H1 (cell line): ENCODE data around the gene SLC39A9. TPM values are rescaled to one million over a fixed set of nuclear protein-coding genes. Genes with fewer than 3 reads are reported as not detected.

ENCODE experiments used
- CTCF ChIA-PET: fragments of 300-600 bp; sonication (Branson Sonifier 250); formaldehyde crosslinking; loops from one replicate; lab custom pipeline; 2021; ENCODE audit not compliant: partially characterized antibody; lab: Charles Lee
- POLR2A ChIA-PET: fragments of 300-600 bp; sonication (Branson Sonifier 250); formaldehyde crosslinking; loops from one replicate; lab custom pipeline; 2021; ENCODE audit warnings: inconsistent platforms; ENCODE audit not compliant: partially characterized antibody; lab: Charles Lee
- DNase-seq, 2 experiments: peaks; one replicate each; pipeline versions ENCODE4 v3.0.0 to v3.0.0-alpha.2; 2010 to 2022; ENCODE audit warnings: low spot score in 2 of 2, low read depth in 1 of 2, mixed read lengths in 1 of 2
- FAIRE-seq: peaks from 2 replicates; lab custom pipeline; 2011; peaks lifted over from hg19 to GRCh38; lab: Jason Lieb, UNC
- H2AFZ ChIP-seq: 2 replicates; pipeline ENCODE4 v1.8.1; 2012; ENCODE audit warnings: low read length, inconsistent platforms
- H2AK5ac ChIP-seq: 2 replicates; pipeline ENCODE4 v1.6.1; 2013; ENCODE audit warnings: low read depth, low read length
- H2BK120ac ChIP-seq: replicated peaks from 2 replicates; pipeline ENCODE3; 2013; ENCODE audit warnings: low read depth, low read length, inconsistent platforms
- H2BK12ac ChIP-seq: 2 replicates; pipeline ENCODE4 v1.6.1; 2013; ENCODE audit warnings: low read depth, low read length
- H2BK15ac ChIP-seq: 2 replicates; pipeline ENCODE4 v1.6.1; 2013; ENCODE audit warnings: low read length
- H2BK20ac ChIP-seq: 2 replicates; pipeline ENCODE4 v1.6.1; 2013; ENCODE audit warnings: low read length
- H2BK5ac ChIP-seq: 2 replicates; pipeline ENCODE4 v1.6.1; 2013; ENCODE audit warnings: low read depth, low read length
- H3K14ac ChIP-seq: 2 replicates; pipeline ENCODE4 v1.6.1; 2013; ENCODE audit warnings: inconsistent platforms; ENCODE audit not compliant: insufficient read length
- H3K18ac ChIP-seq: 2 replicates; pipeline ENCODE4 v1.6.1; 2013; ENCODE audit warnings: low read length; ENCODE audit errors: extremely low read depth
- H3K23ac ChIP-seq: 2 replicates; pipeline ENCODE4 v1.6.1; 2013; ENCODE audit warnings: inconsistent platforms; ENCODE audit not compliant: insufficient read length
- H3K23me2 ChIP-seq: 2 replicates; pipeline ENCODE4 v1.6.1; 2013; ENCODE audit warnings: low read depth, low read length
- H3K27ac ChIP-seq: 2 replicates; pipeline ENCODE4 v1.6.1; 2011; ENCODE audit warnings: low read depth, low read length, inconsistent platforms
- H3K27me3 ChIP-seq, 4 experiments: replicated peaks in 1 of 4; 1 replicate in 1 of 4; 2 replicates in 3 of 4; pipeline versions ENCODE4 v1.6.1 to v1.8.1; 2011 to 2013; ENCODE audit warnings: low read length in 3 of 4, mild to moderate bottlenecking in 3 of 4, inconsistent platforms in 2 of 4, mixed read lengths in 2 of 4, moderate library complexity in 1 of 4; ENCODE audit not compliant: control insufficient read depth in 3 of 4, insufficient read depth in 3 of 4; ENCODE audit errors: extremely low read depth in 1 of 4
- H3K36me3 ChIP-seq, 4 experiments: 2 replicates each; pipeline versions ENCODE4 v1.6.1 to v1.8.1; 2011 to 2013; ENCODE audit warnings: mild to moderate bottlenecking in 4 of 4, low read length in 3 of 4, moderate library complexity in 2 of 4, control low read depth in 1 of 4, inconsistent platforms in 1 of 4; ENCODE audit not compliant: insufficient read depth in 4 of 4, control insufficient read depth in 2 of 4
- H3K4ac ChIP-seq: replicated peaks from 2 replicates; pipeline ENCODE3; 2013; ENCODE audit warnings: low read length, low read depth, mixed read lengths, inconsistent platforms; ENCODE audit not compliant: insufficient read length
- H3K4me1 ChIP-seq, 4 experiments: replicated peaks in 1 of 4; 1 replicate in 1 of 4; 2 replicates in 3 of 4; pipeline versions ENCODE4 v1.6.1 to v1.8.1; 2011 to 2013; ENCODE audit warnings: low read length in 3 of 4, inconsistent platforms in 2 of 4, mixed read lengths in 1 of 4; ENCODE audit not compliant: insufficient read depth in 4 of 4, control insufficient read depth in 3 of 4
- H3K4me2 ChIP-seq, 2 experiments: 2 replicates each; pipeline versions ENCODE4 v1.6.1 to v1.8.1; 2011 to 2013; ENCODE audit warnings: low read depth in 2 of 2, low read length in 2 of 2, control low read depth in 1 of 2, inconsistent platforms in 1 of 2, mild to moderate bottlenecking in 1 of 2; ENCODE audit not compliant: insufficient read depth in 1 of 2
- H3K4me3 ChIP-seq, 4 experiments: fragments of 200-600, 300-600 bp in 1 of 4; sonication (generic), shearing (Covaris generic), sonication (Bioruptor Twin) in 1 of 4; 2 replicates each; pipeline versions ENCODE4 v1.5.1 to v1.8.1; 2011 to 2016; ENCODE audit warnings: low read length in 4 of 4, low read depth in 3 of 4, control low read depth in 2 of 4, inconsistent platforms in 2 of 4, mild to moderate bottlenecking in 2 of 4, mixed read lengths in 1 of 4, moderate library complexity in 1 of 4; ENCODE audit not compliant: insufficient read depth in 2 of 4; ENCODE audit errors: extremely low read depth in 1 of 4
- H3K56ac ChIP-seq: replicated peaks from 2 replicates; pipeline ENCODE3; 2013; ENCODE audit warnings: low read depth, mild to moderate bottlenecking, mixed read lengths, low read length, inconsistent platforms; ENCODE audit not compliant: insufficient read length
- H3K79me1 ChIP-seq: 2 replicates; pipeline ENCODE4 v1.6.1; 2013; ENCODE audit warnings: low read depth, low read length, control low read depth
- H3K79me2 ChIP-seq, 2 experiments: 2 replicates each; pipeline versions ENCODE4 v1.6.1 to v1.8.1; 2012 to 2013; ENCODE audit warnings: low read length in 2 of 2, mild to moderate bottlenecking in 2 of 2, inconsistent platforms in 1 of 2; ENCODE audit not compliant: insufficient read depth in 2 of 2, control insufficient read depth in 1 of 2
- H3K9ac ChIP-seq, 4 experiments: replicated peaks in 1 of 4; 1 replicate in 1 of 4; 2 replicates in 3 of 4; pipeline versions ENCODE4 v1.6.1 to v1.8.1; 2011 to 2013; ENCODE audit warnings: low read depth in 3 of 4, low read length in 3 of 4, control low read depth in 2 of 4, mild to moderate bottlenecking in 2 of 4, moderate library complexity in 2 of 4, inconsistent platforms in 1 of 4; ENCODE audit errors: extremely low read depth in 1 of 4
- H3K9me3 ChIP-seq, 2 experiments: 2 replicates each; pipeline versions ENCODE4 v1.6.1 to v1.8.1; 2012 to 2013; ENCODE audit warnings: mild to moderate bottlenecking in 2 of 2, moderate library complexity in 2 of 2, control low read depth in 1 of 2, inconsistent platforms in 1 of 2, low read depth in 1 of 2, low read length in 1 of 2, mixed read lengths in 1 of 2; ENCODE audit not compliant: insufficient read depth in 2 of 2
- H4K20me1 ChIP-seq, 2 experiments: replicated peaks in 1 of 2; 2 replicates each; pipeline versions ENCODE3 to v1.8.1; 2011 to 2013; ENCODE audit warnings: inconsistent platforms in 2 of 2, low read length in 2 of 2, mild to moderate bottlenecking in 1 of 2; ENCODE audit not compliant: insufficient read depth in 2 of 2, control insufficient read depth in 1 of 2
- H4K5ac ChIP-seq: 2 replicates; pipeline ENCODE4 v1.6.1; 2013; ENCODE audit warnings: low read length, low read depth, mixed read lengths, inconsistent platforms; ENCODE audit not compliant: insufficient read length
- H4K8ac ChIP-seq: 2 replicates; pipeline ENCODE4 v1.8.0; 2013; ENCODE audit warnings: mild to moderate bottlenecking, moderate library complexity, low read length, inconsistent platforms; ENCODE audit not compliant: insufficient read depth; ENCODE audit errors: extremely low read depth
- H4K91ac ChIP-seq: replicated peaks from 2 replicates; pipeline ENCODE3; 2013; ENCODE audit warnings: low read length, mixed read lengths, inconsistent platforms; ENCODE audit not compliant: insufficient read length
- BACH1 ChIP-seq: IDR thresholded peaks from 2 replicates; pipeline ENCODE4 v1.6.1; 2012; ENCODE audit warnings: low read length, improper control_type of control experiment
- CTBP2 ChIP-seq: IDR thresholded peaks from 2 replicates; pipeline ENCODE4 v1.7.0; 2011; ENCODE audit warnings: borderline replicate concordance, mild to moderate bottlenecking, moderate library complexity, mixed read lengths, low read length; ENCODE audit not compliant: insufficient read depth, insufficient read length
- KDM5A ChIP-seq: fragments of 200-600 bp; IDR thresholded peaks from 2 replicates; pipeline ENCODE4 v1.7.1; 2012; ENCODE audit warnings: mild to moderate bottlenecking, low read length, inconsistent platforms, mixed read lengths
- PHF8 ChIP-seq: fragments of 200-600 bp; sonication (generic); conservative IDR thresholded peaks from 2 replicates; pipeline ENCODE4 v1.7.1; 2012; ENCODE audit warnings: low read depth, mild to moderate bottlenecking, inconsistent platforms, low read length, moderate library complexity
- RBBP5 ChIP-seq: IDR thresholded peaks from 2 replicates; pipeline ENCODE4 v1.7.1; 2012; ENCODE audit warnings: low read depth, mild to moderate bottlenecking, inconsistent platforms, low read length, moderate library complexity, borderline replicate concordance
- RXRA ChIP-seq: IDR thresholded peaks from 2 replicates; pipeline ENCODE4 v1.6.1; 2011; ENCODE audit warnings: low read depth, mild to moderate bottlenecking, low read length, moderate library complexity; ENCODE audit not compliant: insufficient read depth
- SIX5 ChIP-seq: IDR thresholded peaks from 2 replicates; pipeline ENCODE4 v1.6.1; 2011; ENCODE audit warnings: mild to moderate bottlenecking, low read depth, low read length
- ZNF274 ChIP-seq: IDR thresholded peaks from 2 replicates; pipeline ENCODE4 v1.7.0; 2012; ENCODE audit warnings: low read length, borderline replicate concordance; ENCODE audit errors: extremely low read depth
- WGBS, 2 experiments: shearing (Covaris generic) in 1 of 2; methylation state at CpG; one replicate each; pipeline versions ENCODE4 v1.1.6 to v1.1.7; 2013 to 2015; ENCODE audit warnings: low lambda C conversion rate in 2 of 2, mixed read lengths in 2 of 2, inconsistent platforms in 1 of 2, low coverage in 1 of 2, missing lambda C conversion rate in 1 of 2; ENCODE audit not compliant: insufficient replicate concordance in 2 of 2, insufficient coverage in 1 of 2, insufficient read length in 1 of 2; ENCODE audit errors: extremely low coverage in 1 of 2, missing lambda C conversion rate in 1 of 2; 5-methylcytosine and 5-hydroxymethylcytosine counted together
- polyA plus RNA-seq, 7 experiments: library from polyadenylated mRNA; depleted of rRNA in 3 of 7; stranded (reverse) in 5 of 7; unstranded in 2 of 7; fragments of >200 nt in 5 of 7; fragments of 200-250 nt in 2 of 7; gene quantifications; 1 replicate in 5 of 7; 2 replicates in 1 of 7; 4 replicates in 1 of 7; pipeline versions ENCODE4 v1.2.1 to v1.2.3, GENCODE V29; 2011 to 2013; ENCODE audit warnings: missing spikeins in 2 of 7, mixed read lengths in 2 of 7
- total RNA-seq: library from RNA; stranded (reverse); fragmentation: NEBNext Ultra II Directional; extraction: Animal tissue kit (Norgen Biotek cat#: 25700); gene quantifications from 2 replicates; pipeline ENCODE4 v1.2.1, GENCODE V29; 2021

The SLC39A9 gene
- total and polyA plus RNA-seq, 2 of the 8 experiments (the other 6 are each of a cell fraction or from before 2014, with no cell fraction given): 31.0 to 44.2 TPM

- POLR2A ChIA-PET: interaction anchor here (1.4 to 1.5 kb wide), 2 partner anchors 15 to 39 kb away, joined by 3 read pairs; no protein-coding TSS in a partner anchor
- Histone ChIP-seq H3K23ac (no peak overlapping the region), H2BK12ac (no peak overlapping the region), H3K4me1 (peaks cover 0 to 4% (median 2%) of the 10 kb centered on the region in 4 experiments; a peak in 1 of 7 replicates), H4K5ac (no peak overlapping the region), H3K56ac (no peak overlapping the region), H4K20me1 (peaks cover 0 to 3% of the 10 kb centered on the region in 2 experiments), H2BK15ac (no peak overlapping the region), H3K36me3 (no peaks in the 10 kb centered on the region), H3K14ac (no peak overlapping the region), H3K4ac (no peak overlapping the region), H3K27me3 (no peaks in the 10 kb centered on the region), H2AK5ac (no peak overlapping the region), H3K79me2 (peaks cover 0 to 4% of the 10 kb centered on the region in 2 experiments; a peak in 1 of 4 replicates), H2BK20ac (no peak overlapping the region), H4K91ac (no peak overlapping the region), H3K23me2 (no peaks in the 10 kb centered on the region; the same call in 1 of the 2 replicates), H3K4me2 (no peak overlapping the region), H3K18ac (no peak overlapping the region), H2BK120ac (no peak overlapping the region), H3K27ac (no peak overlapping the region), H2BK5ac (no peak overlapping the region), H2AFZ (no peak overlapping the region), H3K79me1 (no peaks in the 10 kb centered on the region), H3K9me3 (no peaks in the 10 kb centered on the region), H4K8ac (no peak overlapping the region), H3K4me3 (no peak overlapping the region), H3K9ac (no peak overlapping the region)
- FAIRE-seq (no peak), DNase-seq (no peak)
- WGBS, 2 experiments: 89% methylated on average over 5 of the region's 5 CpGs; no CpG with 5 or more reads in 1 of the 2 experiments
- CTCF ChIA-PET: interaction anchor here (1.2 to 2.0 kb wide), 2 partner anchors 9 to 33 kb away, joined by 3 to 4 read pairs; no protein-coding TSS in a partner anchor
- TF ChIP-seq SIX5 (no peak), BACH1 (no peak), ZNF274 (no peak), KDM5A (no peak), PHF8 (no peak), CTBP2 (no peak), RXRA (no peak), RBBP5 (no peak)
These were observed 44.9 kb downstream of the SLC39A9 start for GRCh38 chr14:69443296-69443805.
